Activated CD8-positive, alpha-beta T cell treated with anti-CD3 and anti-CD28 coated beads for 36 hours (primary cell): Measurements from ENCODE around the gene USP47. TPM values are rescaled to one million over a fixed set of nuclear protein-coding genes. Genes with fewer than 3 reads are reported as not detected.

Source experiments
- ATAC-seq: fragments of 200-7000 bp; cut with Tn5 transposase; one replicate; pipeline ENCODE4 v1.10.0; 2021; ENCODE audit warnings: mild to moderate bottlenecking, moderate library complexity
- CTCF ChIA-PET: fragments of 350-600 bp; sonication (Branson Sonifier 250); formaldehyde crosslinking; loops from one replicate; lab custom pipeline; 2021; ENCODE audit warnings: antibody characterized with exemption; lab: Charles Lee
- POLR2A ChIA-PET: fragments of 350-600 bp; sonication (Branson Sonifier 250); formaldehyde crosslinking; loops from one replicate; lab custom pipeline; 2021; ENCODE audit warnings: antibody characterized with exemption; lab: Charles Lee
- DNase-seq: peaks from one replicate; pipeline ENCODE4 v3.0.0-alpha.2; 2020
- H3K27ac Mint-ChIP-seq: one replicate; pipeline ENCODE4 v1.8.0; 2021; ENCODE audit warnings: mild to moderate bottlenecking, mixed read lengths
- H3K27me3 Mint-ChIP-seq: one replicate; pipeline ENCODE4 v1.8.0; 2021; ENCODE audit warnings: mixed read lengths
- H3K36me3 Mint-ChIP-seq: one replicate; pipeline ENCODE4 v1.8.0; 2021; ENCODE audit warnings: low read depth, mixed read lengths
- H3K4me1 Mint-ChIP-seq: one replicate; pipeline ENCODE4 v1.8.0; 2021; ENCODE audit warnings: low read depth, mixed read lengths
- H3K4me3 Mint-ChIP-seq: one replicate; pipeline ENCODE4 v1.8.0; 2021; ENCODE audit warnings: mild to moderate bottlenecking, moderate library complexity, mixed read lengths
- H3K9me3 Mint-ChIP-seq: one replicate; pipeline ENCODE4 v1.8.0; 2021; ENCODE audit warnings: mixed read lengths
- intact Hi-C: fragments of 100-400 bp; cut with micrococcal nuclease; formaldehyde crosslinking; loops from one replicate; pipeline ENCODE4 v1.10.0; 2022
- total RNA-seq, 2 experiments: library from RNA; stranded (reverse); gene quantifications; one replicate each; pipeline ENCODE4 v1.2.3, GENCODE V29; 2021
- TF ChIP-seq, protein P1 (sequence below): fragments of 200-600 bp; IDR thresholded peaks from one replicate; pipeline ENCODE4 v1.8.0; 2022; ENCODE audit warnings: antibody characterized with exemption, mild to moderate bottlenecking

USP47 gene
- total RNA-seq, 2 experiments from 2014 or later = 37.8 to 39.7 TPM

DNA sequence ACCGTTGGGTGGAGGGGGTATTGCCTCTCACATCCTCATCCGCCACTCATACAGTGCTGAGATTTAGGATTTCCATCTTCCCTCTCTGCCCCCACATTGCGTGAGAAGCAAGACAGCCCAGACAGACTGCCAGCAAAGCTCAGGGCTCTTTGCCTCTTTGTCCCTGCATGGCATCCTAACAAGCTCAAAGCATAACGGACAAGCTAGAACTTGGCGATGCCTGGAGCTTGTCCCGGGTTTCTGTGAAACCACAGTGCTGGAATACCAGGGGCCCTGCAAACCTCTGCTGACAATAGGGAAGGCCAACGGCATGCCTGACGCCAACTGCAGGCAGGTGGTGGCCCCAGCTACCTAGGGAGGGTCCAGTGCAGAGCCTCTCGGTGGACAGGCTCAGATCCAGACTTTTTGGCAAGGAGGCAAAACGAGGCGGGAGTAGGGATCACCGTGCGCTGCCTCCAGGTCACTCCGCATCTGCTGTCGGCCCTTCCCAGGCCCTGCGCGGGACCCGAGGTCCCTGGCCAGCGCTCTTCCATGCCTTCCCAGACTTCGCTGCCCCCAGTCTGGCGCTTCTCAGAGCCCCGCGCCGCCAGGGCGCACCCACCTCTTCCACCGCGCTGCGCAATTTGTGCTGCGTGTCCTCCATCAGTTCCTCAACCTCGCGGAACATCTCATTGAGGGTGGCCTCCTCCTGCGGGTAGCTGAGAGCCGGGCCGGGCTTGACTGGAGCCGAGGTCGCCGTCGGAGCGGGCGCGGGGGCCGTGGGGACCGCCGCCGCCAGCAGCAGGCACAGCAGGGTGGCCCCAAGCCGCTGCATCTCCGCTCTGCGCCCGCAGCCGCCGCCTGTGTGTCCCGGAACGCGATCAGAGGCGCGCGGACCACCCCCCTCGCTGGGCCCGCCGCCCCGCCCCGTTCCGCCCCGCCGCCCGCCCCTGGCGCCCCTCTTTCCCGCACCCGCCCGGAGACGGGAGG lies 166.3 kb downstream of the USP47 start, which contains the start of gene DKK3:
DKK3 (minus strand) TSS at position 858 of the 969 bp plus-strand sequence; CDS start at position 814, 44 bp downstream.
- H3K4me1 Mint-ChIP-seq = peaks cover 8% of the 10 kb centered on the region
- peaks cover 68% of the 10 kb centered on the region for H3K27me3 Mint-ChIP-seq
- CTCF ChIA-PET = interaction anchor here (1.3 kb wide), 1 partner anchor 44 kb away, joined by 3 read pairs; no protein-coding TSS in a partner anchor
- no peak within 1 kb of the TSS for H3K27ac Mint-ChIP-seq
- DNase-seq (peak; percentile 8), ATAC-seq (no peak)
- TF ChIP-seq, protein P1, sequence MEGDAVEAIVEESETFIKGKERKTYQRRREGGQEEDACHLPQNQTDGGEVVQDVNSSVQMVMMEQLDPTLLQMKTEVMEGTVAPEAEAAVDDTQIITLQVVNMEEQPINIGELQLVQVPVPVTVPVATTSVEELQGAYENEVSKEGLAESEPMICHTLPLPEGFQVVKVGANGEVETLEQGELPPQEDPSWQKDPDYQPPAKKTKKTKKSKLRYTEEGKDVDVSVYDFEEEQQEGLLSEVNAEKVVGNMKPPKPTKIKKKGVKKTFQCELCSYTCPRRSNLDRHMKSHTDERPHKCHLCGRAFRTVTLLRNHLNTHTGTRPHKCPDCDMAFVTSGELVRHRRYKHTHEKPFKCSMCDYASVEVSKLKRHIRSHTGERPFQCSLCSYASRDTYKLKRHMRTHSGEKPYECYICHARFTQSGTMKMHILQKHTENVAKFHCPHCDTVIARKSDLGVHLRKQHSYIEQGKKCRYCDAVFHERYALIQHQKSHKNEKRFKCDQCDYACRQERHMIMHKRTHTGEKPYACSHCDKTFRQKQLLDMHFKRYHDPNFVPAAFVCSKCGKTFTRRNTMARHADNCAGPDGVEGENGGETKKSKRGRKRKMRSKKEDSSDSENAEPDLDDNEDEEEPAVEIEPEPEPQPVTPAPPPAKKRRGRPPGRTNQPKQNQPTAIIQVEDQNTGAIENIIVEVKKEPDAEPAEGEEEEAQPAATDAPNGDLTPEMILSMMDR = no peak
- POLR2A ChIA-PET = no interaction called here
- no peaks in the 10 kb centered on the region for H3K9me3 Mint-ChIP-seq
- peak within 1 kb of the TSS; percentile 55 for H3K4me3 Mint-ChIP-seq
- intact Hi-C loops = no loop called here
- H3K36me3 Mint-ChIP-seq = no peaks in the 10 kb centered on the region

Other genes with a start within 250 kb of the USP47 start
- 1 to 10 TPM; 6.8 to 7.4 TPM for gene GALNT18, start 220.0 kb upstream of the USP47 start, total RNA-seq
- gene DKK3, start 166.7 kb downstream of the USP47 start, total RNA-seq = not detected